ENCODE results near the gene CTSC.

DNA sequence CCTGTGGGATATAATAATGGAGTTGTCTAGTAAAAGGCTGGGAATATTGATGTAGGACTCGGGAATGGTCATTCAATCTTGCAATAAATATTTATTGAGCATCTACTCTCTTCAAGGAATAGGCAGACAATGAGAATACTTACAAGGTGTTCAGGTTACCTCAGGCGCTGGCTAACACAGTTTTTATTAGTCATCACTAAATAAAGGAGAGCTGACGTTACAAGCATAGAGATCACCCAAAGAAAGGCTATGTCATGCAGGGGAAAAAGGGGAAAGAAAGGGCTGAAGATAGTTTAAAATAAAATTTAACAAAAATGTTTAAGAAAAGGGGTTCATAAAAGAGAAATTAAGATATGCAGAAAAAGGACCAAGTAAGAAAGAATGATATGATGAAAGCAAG is 15.8 kb upstream of the CTSC start:
- TF ChIP-seq, protein P1, sequence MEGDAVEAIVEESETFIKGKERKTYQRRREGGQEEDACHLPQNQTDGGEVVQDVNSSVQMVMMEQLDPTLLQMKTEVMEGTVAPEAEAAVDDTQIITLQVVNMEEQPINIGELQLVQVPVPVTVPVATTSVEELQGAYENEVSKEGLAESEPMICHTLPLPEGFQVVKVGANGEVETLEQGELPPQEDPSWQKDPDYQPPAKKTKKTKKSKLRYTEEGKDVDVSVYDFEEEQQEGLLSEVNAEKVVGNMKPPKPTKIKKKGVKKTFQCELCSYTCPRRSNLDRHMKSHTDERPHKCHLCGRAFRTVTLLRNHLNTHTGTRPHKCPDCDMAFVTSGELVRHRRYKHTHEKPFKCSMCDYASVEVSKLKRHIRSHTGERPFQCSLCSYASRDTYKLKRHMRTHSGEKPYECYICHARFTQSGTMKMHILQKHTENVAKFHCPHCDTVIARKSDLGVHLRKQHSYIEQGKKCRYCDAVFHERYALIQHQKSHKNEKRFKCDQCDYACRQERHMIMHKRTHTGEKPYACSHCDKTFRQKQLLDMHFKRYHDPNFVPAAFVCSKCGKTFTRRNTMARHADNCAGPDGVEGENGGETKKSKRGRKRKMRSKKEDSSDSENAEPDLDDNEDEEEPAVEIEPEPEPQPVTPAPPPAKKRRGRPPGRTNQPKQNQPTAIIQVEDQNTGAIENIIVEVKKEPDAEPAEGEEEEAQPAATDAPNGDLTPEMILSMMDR (IDR thresholded peaks at IDR 0.05), result no peak
- TF ChIP-seq ZFX (IDR thresholded peaks at IDR 0.05; ENCODE audit: borderline replicate concordance), result no peak

Data from 22Rv1 (cell line).